ENCODE data around the gene C1QL4. TPM values are rescaled to one million over a fixed set of nuclear protein-coding genes. Genes with fewer than 3 reads are reported as not detected.
A peak's percentile ranks its signal among the peaks of the same experiment; 100 is the strongest.

Gene C1QL4
- total RNA-seq, 2 donors from 2014 or later, result not detected

DNA sequence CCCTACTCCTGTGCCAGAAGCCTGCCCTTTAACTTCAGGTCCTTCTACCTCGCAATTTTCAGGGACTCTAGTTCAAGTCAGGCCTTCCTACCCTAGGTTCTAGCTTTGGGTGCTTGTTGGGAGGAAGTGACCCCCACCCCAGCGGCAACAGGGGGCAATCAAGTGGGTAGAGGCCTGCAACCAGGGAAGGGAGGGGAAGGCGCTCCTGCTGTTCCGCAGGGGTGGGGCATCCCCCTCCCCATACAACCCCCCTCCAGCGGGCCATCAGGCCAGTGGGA, 42.2 kb downstream of the C1QL4 start:
- Histone ChIP-seq H3K27me3 (peaks cover 20 to 36% of the 10 kb centered on the region in 2 donors), H3K4me1 (peaks cover 0 to 37% of the 10 kb centered on the region in 2 donors), H3K36me3 (no peaks in the 10 kb centered on the region), H3K9me3 (no peaks in the 10 kb centered on the region), H3K27ac (no peak overlapping the region), H3K4me3 (no peak overlapping the region)
- no peak for DNase-seq (ENCODE audit: low spot score)
- TF ChIP-seq, protein P1, sequence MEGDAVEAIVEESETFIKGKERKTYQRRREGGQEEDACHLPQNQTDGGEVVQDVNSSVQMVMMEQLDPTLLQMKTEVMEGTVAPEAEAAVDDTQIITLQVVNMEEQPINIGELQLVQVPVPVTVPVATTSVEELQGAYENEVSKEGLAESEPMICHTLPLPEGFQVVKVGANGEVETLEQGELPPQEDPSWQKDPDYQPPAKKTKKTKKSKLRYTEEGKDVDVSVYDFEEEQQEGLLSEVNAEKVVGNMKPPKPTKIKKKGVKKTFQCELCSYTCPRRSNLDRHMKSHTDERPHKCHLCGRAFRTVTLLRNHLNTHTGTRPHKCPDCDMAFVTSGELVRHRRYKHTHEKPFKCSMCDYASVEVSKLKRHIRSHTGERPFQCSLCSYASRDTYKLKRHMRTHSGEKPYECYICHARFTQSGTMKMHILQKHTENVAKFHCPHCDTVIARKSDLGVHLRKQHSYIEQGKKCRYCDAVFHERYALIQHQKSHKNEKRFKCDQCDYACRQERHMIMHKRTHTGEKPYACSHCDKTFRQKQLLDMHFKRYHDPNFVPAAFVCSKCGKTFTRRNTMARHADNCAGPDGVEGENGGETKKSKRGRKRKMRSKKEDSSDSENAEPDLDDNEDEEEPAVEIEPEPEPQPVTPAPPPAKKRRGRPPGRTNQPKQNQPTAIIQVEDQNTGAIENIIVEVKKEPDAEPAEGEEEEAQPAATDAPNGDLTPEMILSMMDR (IDR thresholded peaks at IDR 0.05), result no peak

DNA sequence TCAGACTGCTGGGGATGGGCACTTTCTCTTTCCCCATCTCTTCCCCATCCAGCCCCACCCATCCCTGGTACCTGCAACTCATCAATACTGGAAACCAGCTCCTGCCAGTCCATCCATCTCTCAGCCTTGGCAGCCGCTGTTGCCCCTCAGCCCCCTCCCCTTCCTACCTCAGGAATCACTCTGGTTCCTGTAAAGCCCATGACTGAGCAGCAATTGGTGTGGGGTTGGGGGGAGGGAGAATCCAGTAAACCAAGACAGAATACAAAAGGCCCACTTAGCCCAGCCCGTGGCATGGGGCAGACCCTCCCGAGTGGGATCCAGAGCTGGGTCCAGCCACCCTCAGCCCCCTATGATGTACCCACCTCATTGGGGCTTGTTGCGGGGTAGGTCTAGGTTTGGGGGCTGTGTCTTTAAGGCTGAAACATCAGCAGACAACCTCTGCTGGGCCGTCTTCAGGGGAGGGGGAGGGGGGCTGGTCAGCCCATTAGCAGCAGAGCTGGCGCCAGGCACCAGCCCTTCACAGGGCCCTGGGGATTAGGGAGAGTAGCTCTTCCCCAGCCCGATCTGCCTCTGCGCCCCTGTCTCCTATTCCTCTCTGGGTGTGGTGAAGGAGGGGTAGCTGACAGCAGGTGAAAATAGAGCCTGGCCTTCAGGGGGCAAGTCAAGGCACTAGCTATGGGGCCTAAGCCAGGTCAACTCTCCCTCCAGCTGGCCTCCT, 42.7 kb downstream of the C1QL4 start:
- DNase-seq (ENCODE audit: low spot score), result no peak
- TF ChIP-seq, protein P1 (IDR thresholded peaks at IDR 0.05), result no peak
- peaks cover 20 to 36% of the 10 kb centered on the region in 2 donors for H3K27me3 ChIP-seq
- H3K4me3 ChIP-seq, result no peak overlapping the region
- H3K4me1 ChIP-seq, result peaks cover 0 to 37% of the 10 kb centered on the region in 2 donors
- H3K27ac ChIP-seq, result no peak overlapping the region
- no peaks in the 10 kb centered on the region for H3K9me3 ChIP-seq
- H3K36me3 ChIP-seq, result no peaks in the 10 kb centered on the region

DNA sequence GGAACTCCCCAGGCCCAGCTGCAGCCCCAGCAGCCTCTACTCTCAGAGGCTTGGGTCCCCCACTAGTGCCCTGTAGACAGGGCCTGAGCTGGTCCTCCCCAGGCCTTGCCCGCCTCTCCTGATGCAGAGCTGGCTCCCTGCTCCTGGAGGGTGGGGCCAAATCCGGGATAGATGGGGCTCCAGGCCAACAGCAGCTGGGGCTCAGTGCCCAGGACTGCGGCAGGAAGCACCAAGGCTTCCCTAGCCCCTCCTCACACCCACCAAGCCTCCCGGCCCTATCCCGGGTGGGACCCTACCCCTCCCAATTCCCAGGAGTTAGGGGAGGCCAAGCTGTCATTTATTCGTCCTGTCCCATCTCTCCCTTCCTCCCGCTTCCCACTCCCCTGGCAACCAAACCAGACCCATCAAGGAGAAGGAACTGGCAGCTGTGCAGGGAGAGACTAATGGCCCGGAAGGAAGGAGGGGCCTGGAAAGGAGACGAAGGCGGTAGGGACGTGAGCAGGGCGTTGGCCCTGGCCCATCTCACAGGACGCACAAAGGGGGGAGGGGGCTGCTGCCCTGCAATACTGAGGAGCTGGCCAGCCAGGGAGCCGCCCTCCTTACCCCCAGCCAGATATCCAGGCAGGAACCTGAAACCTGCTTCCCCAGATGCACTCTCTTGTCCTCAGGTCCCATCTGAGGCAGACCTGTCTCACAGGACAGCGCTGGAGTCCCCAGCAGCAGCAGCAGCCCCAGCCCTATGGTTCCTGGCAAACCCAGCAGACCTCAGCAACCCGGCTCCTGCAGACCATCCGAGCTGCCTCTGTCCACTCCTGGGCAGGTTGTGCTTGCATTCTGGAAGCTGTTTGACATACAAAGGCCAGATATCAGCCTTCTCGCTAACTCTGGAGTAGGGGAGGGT, 43.7 kb downstream of the C1QL4 start:
- DNase-seq (ENCODE audit: low spot score), result peak; percentile 66
- TF ChIP-seq, protein P1 (IDR thresholded peaks at IDR 0.05), result no peak
- no peaks in the 10 kb centered on the region for H3K36me3 ChIP-seq
- H3K4me1 ChIP-seq, result peaks cover 0 to 37% of the 10 kb centered on the region in 2 donors
- H3K27ac ChIP-seq, result no peak overlapping the region
- H3K27me3 ChIP-seq, result peaks cover 20 to 30% of the 10 kb centered on the region in 2 donors
- no peaks in the 10 kb centered on the region for H3K9me3 ChIP-seq
- H3K4me3 ChIP-seq, result peak overlapping the region in 1 of 2 donors; percentile 25

DNA sequence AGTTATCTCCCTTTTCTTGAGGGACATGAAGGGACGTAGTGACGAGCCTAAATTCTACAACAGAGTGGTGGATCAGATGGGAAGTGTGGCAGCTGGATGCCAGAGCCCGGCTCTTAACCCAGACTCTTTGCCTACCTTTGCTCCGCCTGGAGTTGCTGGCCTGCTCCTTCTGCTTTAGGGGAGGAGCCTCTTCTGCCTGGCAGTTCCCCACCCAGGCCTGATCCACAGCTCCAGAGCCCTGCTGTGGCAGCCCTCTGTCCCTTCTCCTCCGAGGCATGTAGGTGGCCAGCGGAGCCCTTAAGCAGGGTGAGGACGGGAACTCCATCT, 44.3 kb downstream of the C1QL4 start:
- Histone ChIP-seq H3K27ac (no peak overlapping the region), H3K4me3 (peak overlapping the region in 1 of 2 donors; percentile 25), H3K9me3 (no peaks in the 10 kb centered on the region), H3K4me1 (peaks cover 0 to 36% of the 10 kb centered on the region in 2 donors), H3K27me3 (peaks cover 20 to 24% of the 10 kb centered on the region in 2 donors), H3K36me3 (no peaks in the 10 kb centered on the region)
- no peak for DNase-seq (ENCODE audit: low spot score)
- TF ChIP-seq, protein P1 (IDR thresholded peaks at IDR 0.05), result no peak

DNA sequence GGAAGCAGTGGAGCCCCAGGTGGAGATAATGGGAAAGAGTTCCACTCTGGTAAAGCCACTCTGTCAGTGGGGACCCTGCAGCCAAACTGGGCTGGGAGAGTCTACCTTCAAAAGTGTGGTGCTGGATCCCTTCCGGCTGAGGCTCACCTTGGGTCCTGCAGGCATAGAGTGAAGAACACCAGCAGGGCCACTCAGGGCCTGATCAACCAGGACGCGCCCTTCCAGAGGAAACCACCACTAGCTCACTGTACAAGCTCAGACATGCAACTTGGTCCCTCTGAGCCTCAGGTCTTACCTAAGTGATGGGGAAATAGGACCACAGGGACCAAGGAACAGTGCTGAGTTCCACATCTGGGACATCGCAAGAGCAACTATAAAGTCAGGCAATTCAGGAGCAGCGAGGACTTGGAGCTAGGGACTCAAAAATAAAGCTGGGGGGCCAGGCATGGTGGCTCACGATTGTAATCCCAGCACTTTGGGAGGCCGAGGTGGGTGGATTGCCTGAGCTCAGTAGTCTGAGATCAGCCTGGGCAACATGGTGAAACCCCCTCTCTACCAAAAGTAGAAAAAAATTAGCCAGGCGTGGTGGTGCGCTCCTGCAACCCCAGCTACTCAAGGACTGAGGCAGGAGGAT, 47.9 kb downstream of the C1QL4 start:
- TF ChIP-seq, protein P1 (IDR thresholded peaks at IDR 0.05), result no peak
- H3K9me3 ChIP-seq, result no peaks in the 10 kb centered on the region
- DNase-seq (ENCODE audit: low spot score), result no peak
- H3K4me1 ChIP-seq, result peaks cover 0 to 15% of the 10 kb centered on the region in 2 donors
- H3K4me3 ChIP-seq, result no peak overlapping the region
- H3K36me3 ChIP-seq, result no peaks in the 10 kb centered on the region
- H3K27ac ChIP-seq, result no peak overlapping the region
- no peaks in the 10 kb centered on the region for H3K27me3 ChIP-seq

Measured in right atrium auricular region (tissue), 2 donors.